Liver (tissue), 3 donors: ENCODE measurements around the gene FRMD4A.

ENCODE experiments used
- CTCF ChIP-seq: fragments of 150-350 bp; IDR thresholded peaks from 2 replicates; pipeline ENCODE4 v1.5.1; 2017; ENCODE audit warnings: improper control_type of control experiment, low read depth, low read length; ENCODE audit not compliant: missing input control
- GABPA ChIP-seq, 2 donors: IDR thresholded peaks in 1 of 2; conservative IDR thresholded peaks in 1 of 2; 2 replicates each; pipeline ENCODE4 v1.6.1; 2016; ENCODE audit warnings: antibody characterized with exemption in 2 of 2, mild to moderate bottlenecking in 1 of 2, moderate library complexity in 1 of 2
- HNF4G ChIP-seq: IDR thresholded peaks from 2 replicates; pipeline ENCODE4 v1.6.1; 2016; ENCODE audit warnings: antibody characterized with exemption
- MAX ChIP-seq: IDR thresholded peaks from 2 replicates; pipeline ENCODE4 v1.6.1; 2016; ENCODE audit warnings: antibody characterized with exemption
- NR2F2 ChIP-seq: IDR thresholded peaks from 2 replicates; pipeline ENCODE4 v1.6.1; 2016; ENCODE audit warnings: antibody characterized with exemption
- RXRA ChIP-seq, 2 donors: IDR thresholded peaks; 2 replicates each; pipeline ENCODE4 v1.6.1; 2017 to 2018; ENCODE audit warnings: antibody characterized with exemption in 2 of 2, mild to moderate bottlenecking in 1 of 2
- TAF1 ChIP-seq: conservative IDR thresholded peaks from 2 replicates; pipeline ENCODE4 v1.6.1; 2016; ENCODE audit warnings: antibody characterized with exemption, mild to moderate bottlenecking
- YY1 ChIP-seq: IDR thresholded peaks from 2 replicates; pipeline ENCODE4 v1.6.1; 2016; ENCODE audit warnings: antibody characterized with exemption, mild to moderate bottlenecking
- TF ChIP-seq, protein P1 (sequence below): IDR thresholded peaks from 2 replicates; pipeline ENCODE4 v1.6.1; 2016; ENCODE audit warnings: antibody characterized with exemption, mild to moderate bottlenecking
- donor health status: healthy.
- donor health status: healthy.

- TF ChIP-seq CTCF (no peak), HNF4G (no peak), NR2F2 (no peak), GABPA (IDR thresholded peaks at IDR 0.05 in 1 of 2, conservative IDR thresholded peaks at IDR 0.05 in 1 of 2) (no peak), MAX (no peak), TAF1 (no peak), RXRA (IDR thresholded peaks at IDR 0.05) (no peak), YY1 (no peak)
- TF ChIP-seq, protein P1, sequence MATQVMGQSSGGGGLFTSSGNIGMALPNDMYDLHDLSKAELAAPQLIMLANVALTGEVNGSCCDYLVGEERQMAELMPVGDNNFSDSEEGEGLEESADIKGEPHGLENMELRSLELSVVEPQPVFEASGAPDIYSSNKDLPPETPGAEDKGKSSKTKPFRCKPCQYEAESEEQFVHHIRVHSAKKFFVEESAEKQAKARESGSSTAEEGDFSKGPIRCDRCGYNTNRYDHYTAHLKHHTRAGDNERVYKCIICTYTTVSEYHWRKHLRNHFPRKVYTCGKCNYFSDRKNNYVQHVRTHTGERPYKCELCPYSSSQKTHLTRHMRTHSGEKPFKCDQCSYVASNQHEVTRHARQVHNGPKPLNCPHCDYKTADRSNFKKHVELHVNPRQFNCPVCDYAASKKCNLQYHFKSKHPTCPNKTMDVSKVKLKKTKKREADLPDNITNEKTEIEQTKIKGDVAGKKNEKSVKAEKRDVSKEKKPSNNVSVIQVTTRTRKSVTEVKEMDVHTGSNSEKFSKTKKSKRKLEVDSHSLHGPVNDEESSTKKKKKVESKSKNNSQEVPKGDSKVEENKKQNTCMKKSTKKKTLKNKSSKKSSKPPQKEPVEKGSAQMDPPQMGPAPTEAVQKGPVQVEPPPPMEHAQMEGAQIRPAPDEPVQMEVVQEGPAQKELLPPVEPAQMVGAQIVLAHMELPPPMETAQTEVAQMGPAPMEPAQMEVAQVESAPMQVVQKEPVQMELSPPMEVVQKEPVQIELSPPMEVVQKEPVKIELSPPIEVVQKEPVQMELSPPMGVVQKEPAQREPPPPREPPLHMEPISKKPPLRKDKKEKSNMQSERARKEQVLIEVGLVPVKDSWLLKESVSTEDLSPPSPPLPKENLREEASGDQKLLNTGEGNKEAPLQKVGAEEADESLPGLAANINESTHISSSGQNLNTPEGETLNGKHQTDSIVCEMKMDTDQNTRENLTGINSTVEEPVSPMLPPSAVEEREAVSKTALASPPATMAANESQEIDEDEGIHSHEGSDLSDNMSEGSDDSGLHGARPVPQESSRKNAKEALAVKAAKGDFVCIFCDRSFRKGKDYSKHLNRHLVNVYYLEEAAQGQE, result no peak
These were observed 450.0 kb downstream of the FRMD4A start for GRCh38 chr10:13880760-13881159.
